WTC11 (cell line): ENCODE measurements around the gene IFNLR1. TPM values are rescaled to one million over a fixed set of nuclear protein-coding genes. Genes with fewer than 3 reads are reported as not detected.
A peak's percentile ranks its signal among the peaks of the same experiment; 100 is the strongest.

Experiments
- ATAC-seq: fragments of 200-7000 bp; cut with Tn5 transposase; 2 replicates; pipeline ENCODE4 v1.10.0; 2021; ENCODE audit warnings: mild to moderate bottlenecking, moderate library complexity
- CTCF ChIA-PET: fragments of 300-600 bp; sonication (Branson Sonifier 250); formaldehyde crosslinking; loops from one replicate; lab custom pipeline; 2021; ENCODE audit warnings: antibody characterized with exemption; lab: Charles Lee
- POLR2A ChIA-PET: fragments of 350-600 bp; sonication (Branson Sonifier 250); formaldehyde crosslinking; loops from one replicate; lab custom pipeline; 2021; ENCODE audit warnings: antibody characterized with exemption; lab: Charles Lee
- DNase-seq: peaks from one replicate; pipeline ENCODE4 v3.0.0; 2021; ENCODE audit warnings: low spot score
- H3K27ac Mint-ChIP-seq: 2 replicates; pipeline ENCODE4 v1.8.0; 2021; ENCODE audit warnings: mixed read lengths
- H3K27me3 Mint-ChIP-seq: 2 replicates; pipeline ENCODE4 v1.8.0; 2021; ENCODE audit warnings: low read depth, mild to moderate bottlenecking, moderate library complexity, mixed read lengths
- H3K36me3 Mint-ChIP-seq: 2 replicates; pipeline ENCODE4 v1.8.0; 2021; ENCODE audit warnings: mixed read lengths
- H3K4me1 Mint-ChIP-seq: 2 replicates; pipeline ENCODE4 v1.8.0; 2022; ENCODE audit warnings: mixed read lengths
- H3K4me3 Mint-ChIP-seq: 2 replicates; pipeline ENCODE4 v1.8.0; 2021; ENCODE audit warnings: mild to moderate bottlenecking, moderate library complexity, mixed read lengths
- H3K9me3 Mint-ChIP-seq: 2 replicates; pipeline ENCODE4 v1.8.0; 2021; ENCODE audit warnings: mixed read lengths
- ARID4B ChIP-seq: sonication (generic); formaldehyde crosslinking; IDR thresholded peaks from 2 replicates; pipeline ENCODE4 v1.8.0; 2023; ENCODE audit warnings: missing genetic modification reagents, mild to moderate bottlenecking, borderline replicate concordance
- ERG ChIP-seq: fragments of 250-450 bp; sonication (Bioruptor Pico); IDR thresholded peaks from 2 replicates; pipeline ENCODE4 v1.8.0; 2021; ENCODE audit warnings: mild to moderate bottlenecking
- FOXP1 ChIP-seq: sonication (generic); formaldehyde crosslinking; IDR thresholded peaks from 2 replicates; pipeline ENCODE4 v1.8.0; 2022; ENCODE audit warnings: missing genetic modification reagents, mild to moderate bottlenecking, moderate library complexity, borderline replicate concordance
- GRHL2 ChIP-seq: fragments of 250-450 bp; sonication (Bioruptor Pico); IDR thresholded peaks from 2 replicates; pipeline ENCODE4 v1.8.0; 2022; ENCODE audit warnings: mild to moderate bottlenecking, moderate library complexity; ENCODE audit not compliant: insufficient replicate concordance, severe bottlenecking
- IRF1 ChIP-seq: sonication (generic); formaldehyde crosslinking; IDR thresholded peaks from 2 replicates; pipeline ENCODE4 v1.8.0; 2023; ENCODE audit warnings: missing genetic modification reagents
- SOX15 ChIP-seq: fragments of 250-450 bp; sonication (Bioruptor Pico); IDR thresholded peaks from 2 replicates; pipeline ENCODE4 v1.9.0; 2021; ENCODE audit warnings: mild to moderate bottlenecking
- USF2 ChIP-seq: sonication (generic); formaldehyde crosslinking; IDR thresholded peaks from 2 replicates; pipeline ENCODE4 v1.8.1; 2023; ENCODE audit warnings: mild to moderate bottlenecking, missing genetic modification reagents, moderate library complexity
- ZNF138 ChIP-seq: sonication (generic); formaldehyde crosslinking; conservative IDR thresholded peaks from 2 replicates; pipeline ENCODE4 v1.8.1; 2022; ENCODE audit warnings: mild to moderate bottlenecking, moderate library complexity, missing genetic modification reagents
- ZNF263 ChIP-seq: sonication (generic); formaldehyde crosslinking; IDR thresholded peaks from 2 replicates; pipeline ENCODE4 v1.8.1; 2022; ENCODE audit warnings: low read depth, mild to moderate bottlenecking, moderate library complexity, missing genetic modification reagents
- ZNF396 ChIP-seq: fragments of 250-450 bp; sonication (Bioruptor Pico); IDR thresholded peaks from 2 replicates; pipeline ENCODE4 v1.8.0; 2021; ENCODE audit warnings: mild to moderate bottlenecking, moderate library complexity, borderline replicate concordance
- ZNF425 ChIP-seq: fragments of 250-450 bp; sonication (Bioruptor Pico); conservative IDR thresholded peaks from 2 replicates; pipeline ENCODE4 v1.9.0; 2021; ENCODE audit warnings: mild to moderate bottlenecking
- total RNA-seq: library from RNA; stranded (reverse); gene quantifications from 3 replicates; pipeline ENCODE4 v1.2.3, GENCODE V29; 2021

IFNLR1 gene
- total RNA-seq, 1 experiment from 2014 or later = 6.6 TPM

- CTCF ChIA-PET = interaction anchor here (4.3 kb wide), 1 partner anchor 186 kb away, joined by 33 read pairs; no protein-coding TSS in a partner anchor
- H3K27me3 Mint-ChIP-seq = no peaks in the 10 kb centered on the region
- ATAC-seq = no peak
Measured at GRCh38 chr1:24206516-24207394, 19.7 kb upstream of the IFNLR1 start.

GRCh38 chr1:24206083-24206464, 19.0 kb upstream of the IFNLR1 start:
- Mint-ChIP-seq H3K4me1 (0 out of 2 replicates have a peak, but pooled peaks cover 2% of the 10 kb centered on the region), H3K4me3 (no peak overlapping the region), H3K36me3 (no peaks in the 10 kb centered on the region), H3K27ac (no peak overlapping the region), H3K9me3 (no peaks in the 10 kb centered on the region), H3K27me3 (no peaks in the 10 kb centered on the region)
- ChIA-PET POLR2A (no interaction called here), CTCF (interaction anchor here (1.1 to 4.3 kb wide), 2 partner anchors 178 to 186 kb away, joined by 4 to 33 read pairs; no protein-coding TSS in a partner anchor)
- ATAC-seq (no peak), DNase-seq (no peak)
- TF ChIP-seq ZNF263 (CRISPR knock-in tag) (no peak), ZNF138 (CRISPR knock-in tag) (no peak), GRHL2 (no peak), ERG (no peak), USF2 (CRISPR knock-in tag) (no peak), IRF1 (no peak)

More at GRCh38 chr1:24206516-24207394, 19.7 kb upstream of the IFNLR1 start:
- no peaks in the 10 kb centered on the region for H3K36me3 Mint-ChIP-seq
- no peak overlapping the region for H3K27ac Mint-ChIP-seq
- no peak overlapping the region for H3K4me3 Mint-ChIP-seq
- TF ChIP-seq ERG (no peak), SOX15 (CRISPR knock-in tag) (no peak), ARID4B (CRISPR knock-in tag) (no peak), FOXP1 (CRISPR knock-in tag) (0 out of 2 replicates have a peak, but pooled peaks have one; percentile 26), ZNF396 (CRISPR knock-in tag) (no peak), ZNF425 (no peak)
- TF ChIP-seq, all 79 proteins: peak for 1
- Mint-ChIP-seq H3K4me1 (0 out of 2 replicates have a peak, but pooled peaks cover 2% of the 10 kb centered on the region), H3K9me3 (no peaks in the 10 kb centered on the region)
- POLR2A ChIA-PET = no interaction called here
- no peak for DNase-seq
